CD14-positive monocyte (primary cell): ENCODE data around the gene MACO1. TPM values are rescaled to one million over a fixed set of nuclear protein-coding genes. Genes with fewer than 3 reads are reported as not detected.
"Not testable (repeated sequence)": the region's sequence is repeated elsewhere in the genome, so short reads cannot be mapped to it uniquely, and the experiment has no call there.

Source experiments
- DNase-seq, 3 donors: peaks; one replicate each; pipeline ENCODE4 v3.0.0-alpha.2; 2011 to 2022
- H2AFZ ChIP-seq: 2 replicates; pipeline ENCODE4 v1.6.0; 2012; ENCODE audit warnings: mild to moderate bottlenecking, low read depth, low read length, inconsistent platforms; ENCODE audit not compliant: insufficient read depth, poor library complexity, severe bottlenecking
- H3K27ac ChIP-seq, 2 donors: 1 replicate in 1 of 2; 2 replicates in 1 of 2; pipeline ENCODE4 v1.5.1; 2012 to 2013; ENCODE audit warnings: low read length in 2 of 2, control low read depth in 1 of 2, inconsistent platforms in 1 of 2, low read depth in 1 of 2, mild to moderate bottlenecking in 1 of 2
- H3K27me3 ChIP-seq, 2 donors: one replicate each; pipeline versions ENCODE4 v1.6.0 to v1.6.1; 2011 to 2013; ENCODE audit warnings: low read length in 2 of 2; ENCODE audit not compliant: control insufficient read depth in 2 of 2, insufficient read depth in 2 of 2
- H3K36me3 ChIP-seq, 2 donors: replicated peaks in 1 of 2; 1 replicate in 1 of 2; 2 replicates in 1 of 2; pipeline versions ENCODE4 v1.5.1 to v1.6.1; 2012 to 2013; ENCODE audit warnings: low read length in 2 of 2, control low read depth in 1 of 2, inconsistent platforms in 1 of 2, mild to moderate bottlenecking in 1 of 2; ENCODE audit not compliant: insufficient read depth in 2 of 2, control insufficient read depth in 1 of 2
- H3K4me1 ChIP-seq, 2 donors: 1 replicate in 1 of 2; 2 replicates in 1 of 2; pipeline versions ENCODE4 v1.5.1 to v1.6.1; 2012 to 2013; ENCODE audit warnings: low read length in 2 of 2, control low read depth in 1 of 2, inconsistent platforms in 1 of 2, mild to moderate bottlenecking in 1 of 2, moderate library complexity in 1 of 2; ENCODE audit not compliant: insufficient read depth in 2 of 2, control insufficient read depth in 1 of 2
- H3K4me2 ChIP-seq: replicated peaks from 2 replicates; pipeline ENCODE3; 2012; ENCODE audit warnings: low read length, moderate library complexity, mild to moderate bottlenecking; ENCODE audit not compliant: poor library complexity, severe bottlenecking; ENCODE audit errors: extremely low read depth
- H3K4me3 ChIP-seq, 3 experiments: fragments of 200-600 bp in 1 of 3; sonication (generic) in 1 of 3; replicated peaks in 1 of 3; 1 replicate in 2 of 3; 2 replicates in 1 of 3; pipeline ENCODE4 v1.5.1; 2011 to 2013; ENCODE audit warnings: low read length in 3 of 3, mild to moderate bottlenecking in 3 of 3, control low read depth in 2 of 3, low read depth in 2 of 3, inconsistent platforms in 1 of 3, moderate library complexity in 1 of 3
- H3K79me2 ChIP-seq: 2 replicates; pipeline ENCODE4 v1.6.0; 2012; ENCODE audit warnings: mild to moderate bottlenecking, control low read depth, inconsistent platforms, low read length, moderate library complexity; ENCODE audit not compliant: insufficient read depth
- H3K9ac ChIP-seq: 2 replicates; pipeline ENCODE4 v1.6.0; 2017; ENCODE audit warnings: low read length, mild to moderate bottlenecking; ENCODE audit not compliant: insufficient read depth, poor library complexity, severe bottlenecking
- H3K9me3 ChIP-seq, 2 donors: replicated peaks in 1 of 2; 1 replicate in 1 of 2; 2 replicates in 1 of 2; pipeline versions ENCODE4 v1.5.1 to v1.6.1; 2012 to 2013; ENCODE audit warnings: low read length in 2 of 2, control low read depth in 1 of 2; ENCODE audit not compliant: control insufficient read depth in 1 of 2, insufficient read depth in 1 of 2
- H4K20me1 ChIP-seq: 2 replicates; pipeline ENCODE4 v1.6.0; 2012; ENCODE audit warnings: mild to moderate bottlenecking, low read length, control low read depth, moderate library complexity; ENCODE audit not compliant: insufficient read depth
- H3K27ac Mint-ChIP-seq, 7 donors: one replicate each; pipeline ENCODE4 v1.8.0; 2020; ENCODE audit warnings: mild to moderate bottlenecking in 7 of 7, mixed read lengths in 7 of 7, moderate library complexity in 6 of 7, inconsistent platforms in 2 of 7
- H3K27me3 Mint-ChIP-seq, 3 donors: one replicate each; pipeline ENCODE4 v1.8.0; 2021 to 2022; ENCODE audit warnings: low read depth in 3 of 3, mild to moderate bottlenecking in 3 of 3, mixed read lengths in 3 of 3, moderate library complexity in 3 of 3, inconsistent platforms in 1 of 3
- H3K36me3 Mint-ChIP-seq, 2 donors: one replicate each; pipeline ENCODE4 v1.8.0; 2020; ENCODE audit warnings: mixed read lengths in 2 of 2, inconsistent platforms in 1 of 2, mild to moderate bottlenecking in 1 of 2
- H3K4me1 Mint-ChIP-seq: one replicate; pipeline ENCODE4 v1.8.0; 2020; ENCODE audit warnings: mild to moderate bottlenecking, mixed read lengths
- H3K4me3 Mint-ChIP-seq, 2 donors: one replicate each; pipeline ENCODE4 v1.8.0; 2020; ENCODE audit warnings: mild to moderate bottlenecking in 2 of 2, mixed read lengths in 2 of 2, moderate library complexity in 1 of 2
- H3K9me3 Mint-ChIP-seq, 7 donors: one replicate each; pipeline ENCODE4 v1.8.0; 2020 to 2022; ENCODE audit warnings: mixed read lengths in 7 of 7, mild to moderate bottlenecking in 6 of 7, moderate library complexity in 6 of 7, inconsistent platforms in 2 of 7
- WGBS: methylation state at CpG from one replicate; pipeline ENCODE4 v1.1.5; 2013; ENCODE audit warnings: missing lambda C conversion rate; ENCODE audit not compliant: insufficient coverage; 5-methylcytosine and 5-hydroxymethylcytosine counted together
- intact Hi-C, 2 donors: fragments of 100-400 bp; cut with micrococcal nuclease; formaldehyde crosslinking; loops; one replicate each; pipeline versions ENCODE4 v1.15.0 to v1.15.1; 2023
- polyA plus RNA-seq, 3 donors: library from polyadenylated mRNA; depleted of rRNA in 1 of 3; unstranded in 2 of 3; stranded (reverse) in 1 of 3; fragments of 300-500 nt in 2 of 3; fragments of >200 nt in 1 of 3; fragmentation: Illumina TruSeq in 2 of 3; gene quantifications; 1 replicate in 2 of 3; 2 replicates in 1 of 3; pipeline ENCODE4 v1.2.3, GENCODE V29; 2012 to 2021
- TF ChIP-seq, protein P1 (sequence below): fragments of 200-600 bp; IDR thresholded peaks from one replicate; pipeline ENCODE4 v1.8.0; 2022; ENCODE audit warnings: antibody characterized with exemption, mild to moderate bottlenecking

MACO1 gene
- polyA plus RNA-seq, 3 donors = 2.6 to 4.1 (median 3.9) TPM

- peaks cover 7% of the 10 kb centered on the region for H3K4me1 Mint-ChIP-seq
- no peak overlapping the region for H3K27ac ChIP-seq
- no peak overlapping the region for H3K4me2 ChIP-seq
- no peak overlapping the region for H3K4me3 ChIP-seq
- 100% methylated on average over 1 of the region's 1 CpG for WGBS
- no peaks in the 10 kb centered on the region for H3K27me3 ChIP-seq
- H3K9me3 Mint-ChIP-seq = peaks cover 0 to 5% (median 0%) of the 10 kb centered on the region in 7 donors
- no peaks in the 10 kb centered on the region for H3K27me3 Mint-ChIP-seq
- H3K4me3 Mint-ChIP-seq = no peak overlapping the region
- H2AFZ ChIP-seq = no peak overlapping the region
- no peaks in the 10 kb centered on the region for H3K9me3 ChIP-seq
- intact Hi-C loops = no loop called here
- peaks cover 13 to 23% of the 10 kb centered on the region in 2 donors for H3K36me3 Mint-ChIP-seq
- H3K27ac Mint-ChIP-seq = no peak overlapping the region
- peaks cover 87% of the 10 kb centered on the region for H3K79me2 ChIP-seq
- DNase-seq = no peak
- H4K20me1 ChIP-seq = peaks cover 45% of the 10 kb centered on the region
- TF ChIP-seq, protein P1, sequence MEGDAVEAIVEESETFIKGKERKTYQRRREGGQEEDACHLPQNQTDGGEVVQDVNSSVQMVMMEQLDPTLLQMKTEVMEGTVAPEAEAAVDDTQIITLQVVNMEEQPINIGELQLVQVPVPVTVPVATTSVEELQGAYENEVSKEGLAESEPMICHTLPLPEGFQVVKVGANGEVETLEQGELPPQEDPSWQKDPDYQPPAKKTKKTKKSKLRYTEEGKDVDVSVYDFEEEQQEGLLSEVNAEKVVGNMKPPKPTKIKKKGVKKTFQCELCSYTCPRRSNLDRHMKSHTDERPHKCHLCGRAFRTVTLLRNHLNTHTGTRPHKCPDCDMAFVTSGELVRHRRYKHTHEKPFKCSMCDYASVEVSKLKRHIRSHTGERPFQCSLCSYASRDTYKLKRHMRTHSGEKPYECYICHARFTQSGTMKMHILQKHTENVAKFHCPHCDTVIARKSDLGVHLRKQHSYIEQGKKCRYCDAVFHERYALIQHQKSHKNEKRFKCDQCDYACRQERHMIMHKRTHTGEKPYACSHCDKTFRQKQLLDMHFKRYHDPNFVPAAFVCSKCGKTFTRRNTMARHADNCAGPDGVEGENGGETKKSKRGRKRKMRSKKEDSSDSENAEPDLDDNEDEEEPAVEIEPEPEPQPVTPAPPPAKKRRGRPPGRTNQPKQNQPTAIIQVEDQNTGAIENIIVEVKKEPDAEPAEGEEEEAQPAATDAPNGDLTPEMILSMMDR = no peak
- H3K4me1 ChIP-seq = no peaks in the 10 kb centered on the region
- peaks cover 0 to 13% of the 10 kb centered on the region in 2 donors for H3K36me3 ChIP-seq
- H3K9ac ChIP-seq = no peak overlapping the region
Measured at GRCh38 chr1:25442178-25442577, 11.5 kb downstream of the MACO1 start.

DNA sequence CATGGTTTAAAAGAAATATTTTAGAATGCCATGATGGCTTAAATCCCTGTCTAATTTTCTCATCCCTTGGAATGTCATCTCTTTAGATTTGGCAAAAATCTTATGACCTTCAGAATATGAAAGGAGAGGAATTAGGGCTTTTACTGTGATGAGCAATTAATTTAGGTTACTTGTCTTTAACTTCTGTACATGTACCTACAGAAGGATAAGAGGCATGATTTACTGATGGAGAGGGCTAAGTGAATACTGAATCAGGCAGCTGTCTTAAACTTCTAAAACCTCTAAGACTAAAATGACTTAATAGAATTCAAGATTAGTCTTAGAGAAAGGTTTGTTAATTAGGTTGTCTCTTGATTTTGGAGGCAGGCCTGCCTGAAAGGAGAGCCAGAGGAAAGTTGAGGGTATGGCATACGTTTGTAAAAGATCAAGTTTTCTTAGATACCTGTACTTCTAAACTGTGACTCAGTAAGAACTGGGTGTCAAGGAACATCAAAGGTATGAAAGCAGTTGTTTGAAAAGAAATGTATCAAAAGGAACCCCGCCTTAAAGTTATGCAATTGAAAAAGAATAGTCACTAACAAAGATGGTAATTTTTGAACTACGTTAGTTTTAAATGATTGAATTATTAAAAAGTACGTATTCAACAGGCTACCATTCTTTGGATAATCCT lies 12.5 kb downstream of the MACO1 start:
- no peak for DNase-seq
- intact Hi-C loops = no loop called here
- Mint-ChIP-seq H3K4me1 (peaks cover 7% of the 10 kb centered on the region), H3K4me3 (no peak overlapping the region), H3K27ac (no peak overlapping the region), H3K9me3 (peaks cover 0 to 5% (median 0%) of the 10 kb centered on the region in 7 donors), H3K27me3 (no peaks in the 10 kb centered on the region), H3K36me3 (peaks cover 18 to 21% of the 10 kb centered on the region in 2 donors)
- Histone ChIP-seq H3K27me3 (no peaks in the 10 kb centered on the region), H3K27ac (no peak overlapping the region), H3K9ac (no peak overlapping the region), H4K20me1 (peaks cover 38% of the 10 kb centered on the region), H3K4me1 (no peaks in the 10 kb centered on the region), H2AFZ (no peak overlapping the region), H3K9me3 (no peaks in the 10 kb centered on the region), H3K79me2 (peaks cover 77% of the 10 kb centered on the region), H3K4me3 (no peak overlapping the region), H3K4me2 (no peak overlapping the region), H3K36me3 (peaks cover 2 to 17% of the 10 kb centered on the region in 2 donors)
- TF ChIP-seq, protein P1 = no peak
- 92% methylated on average over 3 of the region's 4 CpGs for WGBS

DNA sequence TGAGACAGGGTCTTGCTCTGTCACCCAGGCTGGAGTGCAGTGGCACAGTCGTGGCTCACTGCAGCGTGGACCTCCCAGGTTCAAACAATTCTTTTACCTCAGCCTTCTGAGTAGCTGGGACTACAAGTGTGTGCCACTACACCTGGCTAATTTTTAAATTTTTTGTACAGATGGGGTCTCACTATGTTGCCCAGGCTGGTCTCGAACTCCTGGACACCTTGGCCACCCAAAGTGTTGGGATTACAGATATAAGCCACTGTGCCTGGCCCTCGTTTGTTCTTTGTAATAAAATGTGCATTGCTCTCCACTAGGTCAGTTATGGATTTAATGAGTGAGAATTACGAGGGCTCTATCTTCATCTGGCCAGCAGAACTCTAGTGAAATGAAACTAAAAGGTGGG lies 13.9 kb downstream of the MACO1 start:
- H3K9me3 ChIP-seq, H3K9ac ChIP-seq, intact Hi-C loops, H3K4me3 ChIP-seq, H3K4me2 ChIP-seq, H3K9me3 Mint-ChIP-seq, H3K4me3 Mint-ChIP-seq, H3K27me3 Mint-ChIP-seq, H2AFZ ChIP-seq, DNase-seq, H3K27ac ChIP-seq, H3K4me1 Mint-ChIP-seq, H3K27ac Mint-ChIP-seq, H3K27me3 ChIP-seq, H3K4me1 ChIP-seq: not testable (repeated sequence)
- H3K36me3 ChIP-seq = peaks cover 5 to 28% of the 10 kb centered on the region in 2 donors
- no CpG with 5 or more reads among the region's 5 CpGs for WGBS
- peaks cover 19 to 27% of the 10 kb centered on the region in 2 donors for H3K36me3 Mint-ChIP-seq
- peaks cover 64% of the 10 kb centered on the region for H3K79me2 ChIP-seq
- peaks cover 38% of the 10 kb centered on the region for H4K20me1 ChIP-seq
